C4-2B (cell line): ENCODE measurements around the gene PARD3B.

Experiments used
- H3K27ac ChIP-seq: fragments of 450-650 bp; 2 replicates; pipeline ENCODE4 v1.5.1; 2017
- ZFX ChIP-seq: fragments of 450-650 bp; IDR thresholded peaks from 2 replicates; pipeline ENCODE4 v1.6.1; 2017
- TF ChIP-seq, protein P1 (sequence below): fragments of 450-650 bp; conservative IDR thresholded peaks from 2 replicates; pipeline ENCODE4 v1.5.1; 2017; ENCODE audit warnings: mild to moderate bottlenecking

PARD3B gene

DNA sequence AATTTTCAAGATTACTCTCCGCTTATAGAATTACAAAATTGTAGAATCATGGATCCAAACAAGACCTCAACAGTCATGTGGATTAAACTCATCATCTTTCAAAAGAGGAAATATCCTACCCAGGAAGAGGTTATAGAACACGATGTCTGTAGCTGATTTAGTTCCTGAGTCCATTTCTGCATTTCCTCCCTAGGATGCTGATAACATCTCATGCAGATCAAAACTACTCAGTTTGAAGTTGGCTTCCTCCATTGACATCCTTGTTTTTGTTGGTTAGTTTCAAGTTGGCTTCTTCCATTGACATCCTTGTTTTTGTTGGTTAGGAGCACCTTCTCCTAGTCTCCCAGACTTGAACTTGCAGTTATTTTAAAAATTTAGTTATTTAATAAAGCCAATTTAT lies 147.5 kb downstream of the PARD3B start:
- TF ChIP-seq ZFX, result no peak
- TF ChIP-seq, protein P1, sequence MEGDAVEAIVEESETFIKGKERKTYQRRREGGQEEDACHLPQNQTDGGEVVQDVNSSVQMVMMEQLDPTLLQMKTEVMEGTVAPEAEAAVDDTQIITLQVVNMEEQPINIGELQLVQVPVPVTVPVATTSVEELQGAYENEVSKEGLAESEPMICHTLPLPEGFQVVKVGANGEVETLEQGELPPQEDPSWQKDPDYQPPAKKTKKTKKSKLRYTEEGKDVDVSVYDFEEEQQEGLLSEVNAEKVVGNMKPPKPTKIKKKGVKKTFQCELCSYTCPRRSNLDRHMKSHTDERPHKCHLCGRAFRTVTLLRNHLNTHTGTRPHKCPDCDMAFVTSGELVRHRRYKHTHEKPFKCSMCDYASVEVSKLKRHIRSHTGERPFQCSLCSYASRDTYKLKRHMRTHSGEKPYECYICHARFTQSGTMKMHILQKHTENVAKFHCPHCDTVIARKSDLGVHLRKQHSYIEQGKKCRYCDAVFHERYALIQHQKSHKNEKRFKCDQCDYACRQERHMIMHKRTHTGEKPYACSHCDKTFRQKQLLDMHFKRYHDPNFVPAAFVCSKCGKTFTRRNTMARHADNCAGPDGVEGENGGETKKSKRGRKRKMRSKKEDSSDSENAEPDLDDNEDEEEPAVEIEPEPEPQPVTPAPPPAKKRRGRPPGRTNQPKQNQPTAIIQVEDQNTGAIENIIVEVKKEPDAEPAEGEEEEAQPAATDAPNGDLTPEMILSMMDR, result no peak
- no peak overlapping the region for H3K27ac ChIP-seq

DNA sequence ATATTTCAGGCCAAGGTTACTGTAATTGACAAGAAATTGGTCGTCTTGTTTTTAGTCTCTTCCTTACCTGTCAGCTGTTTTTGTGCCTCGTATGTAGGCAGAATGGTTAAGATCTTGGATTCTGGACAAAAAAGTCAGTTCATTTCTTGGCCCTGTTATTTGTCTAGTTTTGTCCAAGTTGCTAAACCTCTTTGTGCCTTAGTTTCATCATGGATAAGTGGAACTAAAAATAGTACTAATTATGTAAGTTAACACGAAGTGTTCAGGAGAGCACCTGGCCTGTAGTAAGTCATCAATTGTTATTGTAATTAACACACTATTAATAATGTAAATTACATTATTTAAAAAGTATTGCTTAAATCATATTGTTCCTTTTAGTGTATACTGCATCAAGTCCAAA lies 148.0 kb downstream of the PARD3B start:
- no peak overlapping the region for H3K27ac ChIP-seq
- TF ChIP-seq, protein P1, result no peak
- no peak for TF ChIP-seq ZFX

DNA sequence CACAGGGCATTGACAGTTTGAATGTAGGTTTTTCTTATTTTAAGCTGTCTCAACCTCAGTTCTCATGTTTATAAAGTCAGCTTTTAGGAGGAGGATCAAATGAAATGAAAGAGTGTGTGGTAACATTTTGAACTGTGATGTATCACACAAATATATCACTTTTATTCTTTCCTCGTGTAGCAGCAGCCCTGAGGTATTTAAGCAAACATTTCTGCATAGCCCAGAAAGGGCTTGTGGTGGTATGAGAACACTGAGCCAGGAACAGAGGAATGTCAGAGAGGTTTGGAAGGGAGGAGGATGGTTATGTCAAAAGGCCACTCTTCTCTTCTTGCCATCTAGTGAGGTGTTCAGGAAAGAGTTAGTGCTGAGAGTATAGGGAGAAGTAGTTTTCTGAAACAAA lies 150.2 kb downstream of the PARD3B start:
- TF ChIP-seq ZFX, result no peak
- TF ChIP-seq, protein P1, result no peak
- no peak overlapping the region for H3K27ac ChIP-seq

DNA sequence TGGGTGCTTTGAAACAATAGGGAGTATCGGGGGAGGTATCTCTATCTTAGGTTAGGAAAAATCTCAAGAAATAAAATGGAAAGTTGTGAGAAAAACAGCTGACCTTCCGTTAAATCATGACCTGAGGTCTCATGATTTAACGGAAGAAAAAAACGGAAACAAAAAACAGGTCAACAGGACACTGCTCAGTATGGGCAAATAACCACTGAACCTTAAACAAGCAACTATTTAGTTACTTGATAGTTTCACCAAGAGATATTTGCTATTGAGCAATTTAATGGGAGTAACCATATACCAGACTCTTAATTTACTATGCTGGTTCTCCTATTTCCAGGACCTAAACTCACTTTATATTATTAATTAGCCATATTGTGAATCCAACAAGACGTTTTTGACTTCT lies 150.8 kb downstream of the PARD3B start:
- H3K27ac ChIP-seq, result no peak overlapping the region
- TF ChIP-seq, protein P1, result no peak
- no peak for TF ChIP-seq ZFX

DNA sequence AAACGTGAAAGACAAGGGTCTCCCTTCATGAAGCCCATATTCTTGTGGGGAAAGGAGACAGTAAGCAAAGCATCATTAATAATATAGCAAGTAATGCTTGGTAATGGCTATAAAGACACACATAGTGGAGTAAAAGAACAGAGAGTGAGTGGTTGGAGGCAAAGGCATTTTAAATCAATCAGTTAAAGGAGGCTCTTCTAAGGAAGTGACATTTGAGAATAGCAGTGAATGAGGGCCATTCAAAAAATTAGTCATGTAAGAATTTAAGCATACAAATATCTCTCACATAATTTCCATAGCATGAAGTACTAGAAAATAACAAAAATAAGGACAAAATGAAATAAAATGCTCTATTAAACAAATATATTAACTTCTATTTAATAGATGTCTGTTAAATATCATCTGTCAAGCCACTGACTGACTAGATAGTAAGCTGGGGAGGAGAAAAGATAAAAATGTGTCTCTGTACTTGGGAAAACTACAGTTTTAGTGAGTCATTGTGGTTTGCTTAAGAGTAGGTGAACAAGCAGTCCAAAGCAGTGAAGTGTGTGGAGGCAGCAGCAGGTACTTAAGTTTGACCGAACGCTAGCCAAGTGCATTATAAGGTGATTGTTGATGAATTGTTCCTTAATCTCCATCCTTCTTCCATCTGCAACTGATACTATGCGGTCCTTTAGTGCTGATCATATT lies 160.1 kb downstream of the PARD3B start:
- H3K27ac ChIP-seq, result no peak overlapping the region
- TF ChIP-seq, protein P1, result no peak
- TF ChIP-seq ZFX, result no peak

DNA sequence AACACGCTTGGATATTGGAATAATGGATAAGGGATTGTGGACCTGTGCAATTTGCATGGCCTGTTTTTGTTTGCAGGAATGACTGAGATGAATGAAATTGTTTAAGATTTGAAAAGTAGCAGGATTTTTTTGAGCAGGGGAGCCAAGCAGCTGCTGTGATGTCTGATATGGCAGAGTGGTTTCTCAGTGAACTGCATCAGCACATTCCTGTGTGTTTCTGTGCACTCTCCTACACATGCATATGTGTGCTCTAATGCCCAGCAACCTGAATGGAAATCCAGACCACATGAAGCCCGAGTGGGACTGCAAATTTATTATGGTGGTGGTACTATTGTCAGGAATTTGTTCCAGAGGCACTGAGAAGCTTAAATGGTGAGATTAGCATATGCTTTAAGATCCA lies 161.7 kb downstream of the PARD3B start:
- TF ChIP-seq, protein P1, result no peak
- TF ChIP-seq ZFX, result no peak

DNA sequence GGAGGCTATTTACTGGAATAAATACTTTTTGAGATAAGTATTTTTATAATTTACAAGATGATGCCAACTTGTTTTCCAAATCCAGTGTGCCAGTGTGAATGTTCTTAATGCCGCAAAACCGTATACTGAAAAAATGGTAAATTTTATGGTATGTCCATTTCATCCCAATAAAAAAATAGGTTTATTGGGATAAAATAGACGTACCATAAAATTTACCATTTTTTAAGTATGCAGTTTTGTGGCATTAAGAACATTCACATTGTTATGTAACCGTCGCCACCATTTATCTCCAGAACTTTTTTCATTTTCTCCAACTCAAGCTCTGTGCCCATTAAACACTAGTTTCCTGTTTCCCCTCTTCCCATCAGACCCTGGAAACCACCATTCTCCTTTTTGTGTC lies 167.9 kb downstream of the PARD3B start:
- no peak overlapping the region for H3K27ac ChIP-seq
- TF ChIP-seq ZFX, result no peak
- TF ChIP-seq, protein P1, result no peak

More for the DNA sequence above, 161.7 kb downstream of the PARD3B start:
- no peak overlapping the region for H3K27ac ChIP-seq
